ENCODE measurements around the gene VPS8.

Gene VPS8

GRCh38 chr3:185042312-185043050, 230.5 kb downstream of the VPS8 start:
- H3K9me3 ChIP-seq (ENCODE audit: control insufficient read depth, low read length), result no peaks in the 10 kb centered on the region
- no peak overlapping the region for H3K9ac ChIP-seq
- TF ChIP-seq CTCF (IDR thresholded peaks at IDR 0.05), result no peak
- no peak overlapping the region for H3K27ac ChIP-seq
- H3K27me3 ChIP-seq (ENCODE audit: control insufficient read depth, insufficient read depth, low read length), result no peaks in the 10 kb centered on the region
- no peak overlapping the region for H2AFZ ChIP-seq
- H3K4me3 ChIP-seq (ENCODE audit: low read depth, low read length), result no peak overlapping the region
- no peaks in the 10 kb centered on the region for H3K4me1 ChIP-seq
- H3K4me2 ChIP-seq (ENCODE audit: low read length), result no peak overlapping the region
- no peaks in the 10 kb centered on the region for H3K36me3 ChIP-seq (ENCODE audit: control insufficient read depth, insufficient read depth, low read length)
- no peaks in the 10 kb centered on the region for H3K79me2 ChIP-seq

- H3K4me3 ChIP-seq (ENCODE audit: low read depth, low read length), result no peak overlapping the region
- no peak overlapping the region for H3K4me2 ChIP-seq (ENCODE audit: low read length)
- H3K36me3 ChIP-seq (ENCODE audit: control insufficient read depth, insufficient read depth, low read length), result no peaks in the 10 kb centered on the region
- H3K9ac ChIP-seq, result no peak overlapping the region
- TF ChIP-seq CTCF (IDR thresholded peaks at IDR 0.05), result no peak
- H3K79me2 ChIP-seq, result no peaks in the 10 kb centered on the region
- H2AFZ ChIP-seq, result no peak overlapping the region
- no peaks in the 10 kb centered on the region for H3K9me3 ChIP-seq (ENCODE audit: control insufficient read depth, low read length)
- no peak overlapping the region for H3K27ac ChIP-seq
- H3K27me3 ChIP-seq (ENCODE audit: control insufficient read depth, insufficient read depth, low read length), result no peaks in the 10 kb centered on the region
- no peaks in the 10 kb centered on the region for H3K4me1 ChIP-seq
Observed at GRCh38 chr3:185046164-185046515, 234.2 kb downstream of the VPS8 start.

GRCh38 chr3:185046603-185047002, 234.6 kb downstream of the VPS8 start:
- Histone ChIP-seq H3K36me3 (ENCODE audit: control insufficient read depth, insufficient read depth, low read length) (no peaks in the 10 kb centered on the region), H2AFZ (no peak overlapping the region), H3K4me3 (ENCODE audit: low read depth, low read length) (no peak overlapping the region), H3K9me3 (ENCODE audit: control insufficient read depth, low read length) (no peaks in the 10 kb centered on the region), H3K27me3 (ENCODE audit: control insufficient read depth, insufficient read depth, low read length) (no peaks in the 10 kb centered on the region), H3K4me2 (ENCODE audit: low read length) (no peak overlapping the region), H3K4me1 (no peaks in the 10 kb centered on the region), H3K27ac (no peak overlapping the region), H3K79me2 (no peaks in the 10 kb centered on the region), H3K9ac (no peak overlapping the region)
- no peak for TF ChIP-seq CTCF (IDR thresholded peaks at IDR 0.05)

- Histone ChIP-seq H3K4me2 (ENCODE audit: low read length) (no peak overlapping the region), H3K79me2 (no peaks in the 10 kb centered on the region), H3K4me3 (ENCODE audit: low read depth, low read length) (no peak overlapping the region), H3K36me3 (ENCODE audit: control insufficient read depth, insufficient read depth, low read length) (no peaks in the 10 kb centered on the region), H3K27me3 (ENCODE audit: control insufficient read depth, insufficient read depth, low read length) (no peaks in the 10 kb centered on the region), H3K9ac (no peak overlapping the region), H3K27ac (no peak overlapping the region), H3K9me3 (ENCODE audit: control insufficient read depth, low read length) (no peaks in the 10 kb centered on the region), H3K4me1 (no peaks in the 10 kb centered on the region), H2AFZ (no peak overlapping the region)
- TF ChIP-seq CTCF (IDR thresholded peaks at IDR 0.05), result no peak
Observed at GRCh38 chr3:185049710-185050109, 237.7 kb downstream of the VPS8 start.

- H3K4me2 ChIP-seq (ENCODE audit: low read length), result no peak overlapping the region
- no peaks in the 10 kb centered on the region for H3K9me3 ChIP-seq (ENCODE audit: control insufficient read depth, low read length)
- no peak overlapping the region for H3K27ac ChIP-seq
- no peak overlapping the region for H2AFZ ChIP-seq
- H3K27me3 ChIP-seq (ENCODE audit: control insufficient read depth, insufficient read depth, low read length), result no peaks in the 10 kb centered on the region
- no peaks in the 10 kb centered on the region for H3K79me2 ChIP-seq
- no peak overlapping the region for H3K4me3 ChIP-seq (ENCODE audit: low read depth, low read length)
- H3K4me1 ChIP-seq, result no peaks in the 10 kb centered on the region
- no peak for TF ChIP-seq CTCF (IDR thresholded peaks at IDR 0.05)
- H3K36me3 ChIP-seq (ENCODE audit: control insufficient read depth, insufficient read depth, low read length), result no peaks in the 10 kb centered on the region
- H3K9ac ChIP-seq, result no peak overlapping the region
Observed at GRCh38 chr3:185051801-185052200, 239.8 kb downstream of the VPS8 start.
